Skeletal muscle tissue (tissue), 4 donors: Measurements from ENCODE around the gene SPEG. TPM values are rescaled to one million over a fixed set of nuclear protein-coding genes. Genes with fewer than 3 reads are reported as not detected.
A peak's percentile ranks its signal among the peaks of the same experiment; 100 is the strongest.

Experiments used
- H3K27ac ChIP-seq: one replicate; pipeline ENCODE4 v1.7.0; 2013; ENCODE audit warnings: mild to moderate bottlenecking, low read depth, low read length, inconsistent platforms
- H3K27me3 ChIP-seq, 3 donors: one replicate each; pipeline ENCODE4 v1.7.0; 2013; ENCODE audit warnings: low read length in 3 of 3; ENCODE audit not compliant: control insufficient read depth in 3 of 3, insufficient read depth in 3 of 3
- H3K36me3 ChIP-seq, 3 donors: one replicate each; pipeline ENCODE4 v1.7.0; 2013; ENCODE audit warnings: low read length in 3 of 3; ENCODE audit not compliant: control insufficient read depth in 3 of 3, insufficient read depth in 3 of 3
- H3K4me1 ChIP-seq, 3 donors: one replicate each; pipeline ENCODE4 v1.7.0; 2013; ENCODE audit warnings: low read length in 3 of 3, mild to moderate bottlenecking in 3 of 3; ENCODE audit not compliant: control insufficient read depth in 3 of 3, insufficient read depth in 3 of 3
- H3K4me3 ChIP-seq, 3 donors: one replicate each; pipeline ENCODE4 v1.7.0; 2013; ENCODE audit warnings: low read length in 3 of 3
- H3K9ac ChIP-seq, 3 donors: one replicate each; pipeline ENCODE4 v1.7.0; 2013; ENCODE audit warnings: low read length in 3 of 3, mild to moderate bottlenecking in 3 of 3, moderate library complexity in 2 of 3, low read depth in 1 of 3
- H3K9me3 ChIP-seq, 3 donors: one replicate each; pipeline ENCODE4 v1.7.0; 2013; ENCODE audit warnings: low read length in 3 of 3; ENCODE audit not compliant: control insufficient read depth in 3 of 3
- total RNA-seq: library from RNA; depleted of rRNA; stranded (reverse); fragments of >200 nt; gene quantifications from one replicate; pipeline ENCODE4 v1.2.3, GENCODE V29; 2014
- donor health status: Osteomylitis.

The SPEG gene
- total RNA-seq, 1 donor from 2014 or later: 95.5 TPM

DNA sequence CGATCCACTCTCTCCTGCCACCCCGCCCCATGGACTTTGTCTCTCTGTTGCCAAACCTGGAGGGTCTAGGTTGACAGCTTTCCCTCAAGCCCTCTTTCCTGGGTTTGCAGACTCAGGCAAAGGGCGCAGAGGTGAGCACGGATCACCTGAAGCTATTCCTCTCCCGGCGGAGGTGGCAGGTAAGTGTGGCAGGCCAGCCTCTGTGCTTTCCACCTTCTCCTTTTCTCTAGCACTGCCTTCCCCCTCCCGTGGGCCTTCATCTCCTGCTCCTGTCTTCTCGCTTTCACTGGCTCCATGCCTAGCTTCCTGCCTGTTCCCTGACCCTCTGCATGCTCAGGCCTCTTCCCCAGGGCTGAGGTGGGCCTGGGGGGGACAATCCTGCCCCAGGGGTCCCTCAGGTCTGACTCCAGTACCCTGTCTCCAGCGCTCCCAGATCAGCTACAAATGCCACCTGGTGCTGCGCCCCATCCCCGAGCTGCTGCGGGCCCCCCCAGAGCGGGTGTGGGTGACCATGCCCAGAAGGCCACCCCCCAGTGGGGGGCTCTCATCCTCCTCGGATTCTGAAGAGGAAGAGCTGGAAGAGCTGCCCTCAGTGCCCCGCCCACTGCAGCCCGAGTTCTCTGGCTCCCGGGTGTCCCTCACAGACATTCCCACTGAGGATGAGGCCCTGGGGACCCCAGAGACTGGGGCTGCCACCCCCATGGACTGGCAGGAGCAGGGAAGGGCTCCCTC, 48.2 kb downstream of the SPEG start:
- peaks cover 17 to 21% (median 19%) of the 10 kb centered on the region in 3 donors for H3K4me1 ChIP-seq
- peaks cover 49 to 70% (median 63%) of the 10 kb centered on the region in 3 donors for H3K36me3 ChIP-seq
- peak overlapping the region in 1 of 3 donors; percentile 40 for H3K9ac ChIP-seq
- no peak overlapping the region for H3K4me3 ChIP-seq
- H3K27ac ChIP-seq: no peak overlapping the region
- peaks cover 0 to 27% (median 9%) of the 10 kb centered on the region in 3 donors for H3K27me3 ChIP-seq
- H3K9me3 ChIP-seq: no peaks in the 10 kb centered on the region

DNA sequence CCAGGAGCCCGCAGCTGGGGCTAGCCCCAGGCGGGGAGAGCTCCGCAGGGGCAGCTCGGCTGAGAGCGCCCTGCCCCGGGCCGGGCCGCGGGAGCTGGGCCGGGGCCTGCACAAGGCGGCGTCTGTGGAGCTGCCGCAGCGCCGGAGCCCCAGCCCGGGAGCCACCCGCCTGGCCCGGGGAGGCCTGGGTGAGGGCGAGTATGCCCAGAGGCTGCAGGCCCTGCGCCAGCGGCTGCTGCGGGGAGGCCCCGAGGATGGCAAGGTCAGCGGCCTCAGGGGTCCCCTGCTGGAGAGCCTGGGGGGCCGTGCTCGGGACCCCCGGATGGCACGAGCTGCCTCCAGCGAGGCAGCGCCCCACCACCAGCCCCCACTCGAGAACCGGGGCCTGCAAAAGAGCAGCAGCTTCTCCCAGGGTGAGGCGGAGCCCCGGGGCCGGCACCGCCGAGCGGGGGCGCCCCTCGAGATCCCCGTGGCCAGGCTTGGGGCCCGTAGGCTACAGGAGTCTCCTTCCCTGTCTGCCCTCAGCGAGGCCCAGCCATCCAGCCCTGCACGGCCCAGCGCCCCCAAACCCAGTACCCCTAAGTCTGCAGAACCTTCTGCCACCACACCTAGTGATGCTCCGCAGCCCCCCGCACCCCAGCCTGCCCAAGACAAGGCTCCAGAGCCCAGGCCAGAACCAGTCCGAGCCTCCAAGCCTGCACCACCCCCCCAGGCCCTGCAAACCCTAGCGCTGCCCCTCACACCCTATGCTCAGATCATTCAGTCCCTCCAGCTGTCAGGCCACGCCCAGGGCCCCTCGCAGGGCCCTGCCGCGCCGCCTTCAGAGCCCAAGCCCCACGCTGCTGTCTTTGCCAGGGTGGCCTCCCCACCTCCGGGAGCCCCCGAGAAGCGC, 49.1 kb downstream of the SPEG start:
- H3K36me3 ChIP-seq: peaks cover 52 to 70% (median 68%) of the 10 kb centered on the region in 3 donors
- no peak overlapping the region for H3K4me3 ChIP-seq
- no peaks in the 10 kb centered on the region for H3K9me3 ChIP-seq
- H3K4me1 ChIP-seq: peaks cover 19 to 21% (median 19%) of the 10 kb centered on the region in 3 donors
- peak overlapping the region in 1 of 3 donors; percentile 60 for H3K9ac ChIP-seq
- H3K27me3 ChIP-seq: peaks cover 0 to 27% (median 13%) of the 10 kb centered on the region in 3 donors
- no peak overlapping the region for H3K27ac ChIP-seq

- Histone ChIP-seq H3K36me3 (peaks cover 49 to 66% (median 64%) of the 10 kb centered on the region in 3 donors), H3K27me3 (peaks cover 0 to 27% (median 13%) of the 10 kb centered on the region in 3 donors), H3K4me3 (no peak overlapping the region), H3K9ac (peak overlapping the region in 1 of 3 donors; percentile 60), H3K4me1 (peaks cover 19 to 22% (median 21%) of the 10 kb centered on the region in 3 donors), H3K27ac (no peak overlapping the region), H3K9me3 (no peaks in the 10 kb centered on the region)
Observed at GRCh38 chr2:219484343-219485200, 49.9 kb downstream of the SPEG start.

GRCh38 chr2:219485201-219485580, 50.5 kb downstream of the SPEG start:
- H3K27ac ChIP-seq: no peak overlapping the region
- peaks cover 0 to 27% (median 13%) of the 10 kb centered on the region in 3 donors for H3K27me3 ChIP-seq
- H3K36me3 ChIP-seq: peaks cover 43 to 66% (median 64%) of the 10 kb centered on the region in 3 donors

DNA sequence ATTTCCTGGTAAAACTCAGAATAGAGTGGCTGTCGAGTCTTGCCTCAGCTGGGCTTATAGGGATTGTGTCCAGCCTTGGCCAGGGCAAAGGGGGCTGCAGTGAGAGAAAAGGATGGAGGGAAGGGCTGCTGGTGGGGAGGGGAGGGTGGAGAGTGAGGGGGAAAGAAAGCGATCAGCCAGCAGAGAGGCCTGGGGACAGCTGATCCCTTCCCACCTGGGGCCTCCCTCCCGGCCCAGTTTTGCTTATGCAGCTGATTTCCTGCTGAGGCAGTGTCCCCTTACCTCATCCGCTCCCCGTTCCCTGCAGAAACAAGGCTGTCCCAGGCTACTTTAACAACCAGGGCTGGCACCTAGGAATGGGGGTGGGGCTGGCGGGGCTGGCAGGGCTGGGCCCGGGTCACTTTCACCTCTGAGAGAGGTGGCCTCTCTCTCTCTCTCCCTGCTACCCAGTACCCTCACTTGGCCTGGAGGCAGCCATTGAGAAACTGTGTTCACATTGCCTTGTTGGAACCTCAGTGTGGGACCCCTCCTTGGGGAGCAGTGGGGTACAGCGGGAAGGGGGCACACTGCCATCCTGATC, 51.8 kb downstream of the SPEG start:
- Histone ChIP-seq H3K27me3 (peaks cover 0 to 27% (median 13%) of the 10 kb centered on the region in 3 donors), H3K9me3 (no peaks in the 10 kb centered on the region), H3K27ac (no peak overlapping the region), H3K4me3 (no peak overlapping the region), H3K4me1 (peaks cover 19 to 25% (median 22%) of the 10 kb centered on the region in 3 donors), H3K9ac (peak overlapping the region in 1 of 3 donors; percentile 45), H3K36me3 (peaks cover 39 to 65% (median 64%) of the 10 kb centered on the region in 3 donors)

More at GRCh38 chr2:219485201-219485580, 50.5 kb downstream of the SPEG start:
- Histone ChIP-seq H3K9ac (peak overlapping the region in 1 of 3 donors; percentile 40), H3K9me3 (no peaks in the 10 kb centered on the region), H3K4me3 (no peak overlapping the region), H3K4me1 (peaks cover 19 to 25% (median 22%) of the 10 kb centered on the region in 3 donors)

DNA sequence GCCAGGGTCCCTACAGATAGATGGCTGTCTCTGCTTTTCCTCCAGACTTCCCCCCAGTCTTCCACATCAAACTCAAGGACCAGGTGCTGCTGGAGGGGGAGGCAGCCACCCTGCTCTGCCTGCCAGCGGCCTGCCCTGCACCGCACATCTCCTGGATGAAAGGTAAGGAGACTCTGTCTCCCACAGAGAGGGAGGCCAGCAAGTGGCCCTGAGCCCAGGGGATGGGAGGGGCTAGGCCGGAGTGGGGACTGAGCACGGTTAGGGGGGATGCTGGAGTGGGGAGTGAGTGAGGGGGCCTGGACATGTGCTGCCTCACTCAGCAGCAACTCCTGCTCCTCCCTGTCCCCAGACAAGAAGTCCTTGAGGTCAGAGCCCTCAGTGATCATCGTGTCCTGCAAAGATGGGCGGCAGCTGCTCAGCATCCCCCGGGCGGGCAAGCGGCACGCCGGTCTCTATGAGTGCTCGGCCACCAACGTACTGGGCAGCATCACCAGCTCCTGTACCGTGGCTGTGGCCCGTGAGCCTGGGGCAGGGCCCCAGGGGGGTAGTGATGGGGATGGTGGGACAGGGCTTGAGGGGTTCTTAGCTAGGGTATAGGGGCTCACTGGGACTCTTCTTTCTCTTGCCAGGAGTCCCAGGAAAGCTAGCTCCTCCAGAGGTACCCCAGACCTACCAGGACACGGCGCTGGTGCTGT, 53.7 kb downstream of the SPEG start:
- Histone ChIP-seq H3K9ac (no peak overlapping the region), H3K9me3 (no peaks in the 10 kb centered on the region), H3K27ac (no peak overlapping the region), H3K36me3 (peaks cover 37 to 68% (median 64%) of the 10 kb centered on the region in 3 donors), H3K4me3 (no peak overlapping the region), H3K27me3 (peaks cover 0 to 34% (median 8%) of the 10 kb centered on the region in 3 donors), H3K4me1 (peaks cover 19 to 25% (median 22%) of the 10 kb centered on the region in 3 donors)

GRCh38 chr2:219488844-219489194, 54.2 kb downstream of the SPEG start:
- Histone ChIP-seq H3K27me3 (peaks cover 0 to 29% (median 7%) of the 10 kb centered on the region in 3 donors), H3K4me1 (peaks cover 19 to 25% (median 22%) of the 10 kb centered on the region in 3 donors), H3K9ac (no peak overlapping the region), H3K9me3 (no peaks in the 10 kb centered on the region), H3K4me3 (no peak overlapping the region), H3K36me3 (peaks cover 40 to 71% (median 64%) of the 10 kb centered on the region in 3 donors), H3K27ac (no peak overlapping the region)

DNA sequence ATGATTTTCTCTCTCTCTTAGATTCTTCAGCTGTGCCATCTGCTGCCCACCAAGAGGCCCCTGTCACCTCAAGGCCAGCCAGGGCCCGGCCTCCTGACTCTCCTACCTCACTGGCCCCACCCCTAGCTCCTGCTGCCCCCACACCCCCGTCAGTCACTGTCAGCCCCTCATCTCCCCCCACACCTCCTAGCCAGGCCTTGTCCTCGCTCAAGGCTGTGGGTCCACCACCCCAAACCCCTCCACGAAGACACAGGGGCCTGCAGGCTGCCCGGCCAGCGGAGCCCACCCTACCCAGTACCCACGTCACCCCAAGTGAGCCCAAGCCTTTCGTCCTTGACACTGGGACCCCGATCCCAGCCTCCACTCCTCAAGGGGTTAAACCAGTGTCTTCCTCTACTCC, 54.7 kb downstream of the SPEG start:
- Histone ChIP-seq H3K4me3 (no peak overlapping the region), H3K9ac (no peak overlapping the region), H3K4me1 (peaks cover 17 to 24% (median 22%) of the 10 kb centered on the region in 3 donors), H3K27me3 (peaks cover 0 to 26% (median 4%) of the 10 kb centered on the region in 3 donors), H3K9me3 (no peaks in the 10 kb centered on the region), H3K36me3 (peaks cover 40 to 71% (median 64%) of the 10 kb centered on the region in 3 donors), H3K27ac (no peak overlapping the region)
